Measurements from ENCODE around the gene TOR1AIP1. TPM values are rescaled to one million over a fixed set of nuclear protein-coding genes. Genes with fewer than 3 reads are reported as not detected.
A peak's percentile ranks its signal among the peaks of the same experiment; 100 is the strongest.

TOR1AIP1 gene
- total RNA-seq, 1 experiment from 2014 or later = 17.3 TPM

- CTCF ChIA-PET = interaction anchor here (1.0 kb wide), 1 partner anchor 8 kb away, joined by 5 read pairs; no protein-coding TSS in a partner anchor
- POLR2A ChIA-PET = no interaction called here
- no peaks in the 10 kb centered on the region for H3K27me3 Mint-ChIP-seq (ENCODE audit: low read depth)
- H3K36me3 Mint-ChIP-seq = peaks cover 18% of the 10 kb centered on the region
- no peaks in the 10 kb centered on the region for H3K9me3 Mint-ChIP-seq
- H3K4me3 Mint-ChIP-seq = peak overlapping the region; percentile 87; the same call in 1 of the 2 replicates
- TF ChIP-seq SMAD3 (CRISPR knock-in tag; IDR thresholded peaks at IDR 0.05; ENCODE audit: borderline replicate concordance) (no peak), ZNF425 (CRISPR knock-in tag; conservative IDR thresholded peaks at IDR 0.05) (no peak), ZNF396 (CRISPR knock-in tag; IDR thresholded peaks at IDR 0.05; ENCODE audit: borderline replicate concordance) (no peak)
- no peak overlapping the region for H3K27ac Mint-ChIP-seq
- no peak for ATAC-seq
- DNase-seq (ENCODE audit: low spot score) = no peak
- H3K4me1 Mint-ChIP-seq = peaks cover 17% of the 10 kb centered on the region
These were observed 6.3 kb upstream of the TOR1AIP1 start for GRCh38 chr1:179875596-179876299.

GRCh38 chr1:179876300-179876715 is 5.8 kb upstream of the TOR1AIP1 start:
- no peak overlapping the region for H3K27ac Mint-ChIP-seq
- H3K4me1 Mint-ChIP-seq = peaks cover 19% of the 10 kb centered on the region
- CTCF ChIA-PET = interaction anchor here (1.0 kb wide), 1 partner anchor 9 kb away, joined by 5 read pairs; no protein-coding TSS in a partner anchor
- TF ChIP-seq ERG (CRISPR knock-in tag; IDR thresholded peaks at IDR 0.05) = no peak
- TF ChIP-seq GRHL2 (CRISPR knock-in tag; IDR thresholded peaks at IDR 0.05; ENCODE audit: insufficient replicate concordance, severe bottlenecking) = no peak
- no peak for TF ChIP-seq ZNF423 (CRISPR knock-in tag; IDR thresholded peaks at IDR 0.05)
- no peak for TF ChIP-seq ZBTB21 (CRISPR knock-in tag; IDR thresholded peaks at IDR 0.05; ENCODE audit: borderline replicate concordance)
- no peak for TF ChIP-seq NR2C2 (CRISPR knock-in tag; IDR thresholded peaks at IDR 0.05)
- TF ChIP-seq ZNF416 (CRISPR knock-in tag; IDR thresholded peaks at IDR 0.05) = no peak
- TF ChIP-seq SMAD4 (CRISPR knock-in tag; IDR thresholded peaks at IDR 0.05) = no peak
- no peak for TF ChIP-seq PRDM15 (CRISPR knock-in tag; IDR thresholded peaks at IDR 0.05)
- TF ChIP-seq HMGA2 (CRISPR knock-in tag; IDR thresholded peaks at IDR 0.05) = no peak
- no peak for TF ChIP-seq CREB1 (CRISPR knock-in tag; IDR thresholded peaks at IDR 0.05)
- no peak for TF ChIP-seq MXD4 (CRISPR knock-in tag; IDR thresholded peaks at IDR 0.05; ENCODE audit: borderline replicate concordance)
- TF ChIP-seq FOXK1 (CRISPR knock-in tag; IDR thresholded peaks at IDR 0.05) = no peak
- TF ChIP-seq ESRRA (CRISPR knock-in tag; IDR thresholded peaks at IDR 0.05; ENCODE audit: borderline replicate concordance) = no peak
- H3K9me3 Mint-ChIP-seq = no peaks in the 10 kb centered on the region
- H3K36me3 Mint-ChIP-seq = peaks cover 18% of the 10 kb centered on the region
- H3K27me3 Mint-ChIP-seq (ENCODE audit: low read depth) = no peaks in the 10 kb centered on the region
- peak overlapping the region; percentile 87 for H3K4me3 Mint-ChIP-seq
- POLR2A ChIA-PET = no interaction called here
- no peak for ATAC-seq
- no peak for DNase-seq (ENCODE audit: low spot score)

All from WTC11 (cell line).